Panc1 (cell line): ENCODE results near the gene PDS5A. TPM values are rescaled to one million over a fixed set of nuclear protein-coding genes. Genes with fewer than 3 reads are reported as not detected.

ENCODE experiments used
- ATAC-seq: fragments of 200-7000 bp; cut with Tn5 transposase; 2 replicates; pipeline ENCODE4 v1.9.1; 2020; ENCODE audit warnings: mild to moderate bottlenecking, moderate library complexity
- BruUV-seq: library from RNA; stranded (reverse); fragments of 400-500 nt; replicated peaks from 2 replicates; lab custom pipeline; 2021; lab: Mats Ljungman, UMichigan
- CTCF ChIA-PET: fragments of 300-600 bp; sonication (Branson Sonifier 250); formaldehyde crosslinking; loops from one replicate; lab custom pipeline; 2022; ENCODE audit warnings: antibody characterized with exemption; lab: Charles Lee
- POLR2A ChIA-PET: fragments of 300-600 bp; sonication (Branson Sonifier 250); formaldehyde crosslinking; loops from one replicate; lab custom pipeline; 2022; ENCODE audit warnings: antibody characterized with exemption; lab: Charles Lee
- DNase-seq: peaks from one replicate; pipeline ENCODE4 v3.0.0-alpha.2; 2010; ENCODE audit warnings: low read depth, low spot score
- H3K27ac ChIP-seq: 2 replicates; pipeline ENCODE4 v1.5.1; 2011; ENCODE audit warnings: mild to moderate bottlenecking, low read length, inconsistent platforms
- H3K27me3 ChIP-seq: fragments of 200-500 bp; sonication (Bioruptor generic); 2 replicates; pipeline ENCODE4 v1.6.0; 2014; ENCODE audit warnings: low read length, inconsistent platforms; ENCODE audit not compliant: control insufficient read depth, insufficient read depth
- H3K36me3 ChIP-seq: fragments of 200-500 bp; sonication (Bioruptor generic); 2 replicates; pipeline ENCODE4 v1.5.1; 2014; ENCODE audit warnings: inconsistent platforms, mild to moderate bottlenecking, low read length, moderate library complexity; ENCODE audit not compliant: control insufficient read depth, insufficient read depth
- H3K4me1 ChIP-seq: 2 replicates; pipeline ENCODE4 v1.5.1; 2011; ENCODE audit warnings: inconsistent platforms, mild to moderate bottlenecking, low read length, moderate library complexity; ENCODE audit not compliant: control insufficient read depth, insufficient read depth
- H3K4me3 ChIP-seq, 2 experiments: 2 replicates each; pipeline ENCODE4 v1.5.1; 2011 to 2012; ENCODE audit warnings: low read depth in 2 of 2, low read length in 2 of 2, mild to moderate bottlenecking in 2 of 2, inconsistent platforms in 1 of 2, moderate library complexity in 1 of 2
- H3K9me3 ChIP-seq: fragments of 200-500 bp; sonication (Bioruptor generic); 2 replicates; pipeline ENCODE4 v1.5.1; 2014; ENCODE audit warnings: low read depth, mild to moderate bottlenecking, inconsistent platforms, low read length, moderate library complexity; ENCODE audit not compliant: control insufficient read depth, insufficient read depth
- POLR2AphosphoS5 ChIP-seq: IDR thresholded peaks from 2 replicates; pipeline ENCODE4 v1.6.1; 2012; ENCODE audit warnings: mild to moderate bottlenecking, low read depth, low read length, moderate library complexity
- SIN3A ChIP-seq: IDR thresholded peaks from 2 replicates; pipeline ENCODE4 v1.6.1; 2012; ENCODE audit warnings: low read depth, mild to moderate bottlenecking, low read length, moderate library complexity, borderline replicate concordance; ENCODE audit not compliant: insufficient read depth
- TCF7L2 ChIP-seq: IDR thresholded peaks from 2 replicates; pipeline ENCODE4 v1.6.1; 2011; ENCODE audit warnings: mild to moderate bottlenecking, low read depth, low read length, inconsistent platforms
- in situ Hi-C: cut with HindIII; loops from 2 replicates; pipeline ENCODE4 v1.10.0; 2016; ENCODE audit warnings: low sequenced_read_pairs, low pct_unique_long_range_greater_than_20kb
- intact Hi-C: fragments of 100-400 bp; cut with micrococcal nuclease; formaldehyde crosslinking; loops from one replicate; pipeline ENCODE4 v1.10.0; 2022; ENCODE audit not compliant: unreplicated experiment
- total RNA-seq: library from RNA; stranded (reverse); gene quantifications from one replicate; pipeline ENCODE4 v1.2.1, GENCODE V29; 2021; ENCODE audit not compliant: unreplicated experiment
- TF ChIP-seq, protein P1 (sequence below): fragments of 450-650 bp; IDR thresholded peaks from 2 replicates; pipeline ENCODE4 v1.5.1; 2017; ENCODE audit warnings: mild to moderate bottlenecking
- TF ChIP-seq, protein P2 (sequence below), 2 experiments: IDR thresholded peaks; 2 replicates each; pipeline ENCODE4 v1.6.1; 2011 to 2012; ENCODE audit warnings: low read depth in 2 of 2, control low read depth in 1 of 2, low read length in 1 of 2, mild to moderate bottlenecking in 1 of 2, moderate library complexity in 1 of 2; ENCODE audit not compliant: insufficient read depth in 1 of 2

Gene PDS5A
- total RNA-seq, 1 experiment from 2014 or later: 69.2 TPM

DNA sequence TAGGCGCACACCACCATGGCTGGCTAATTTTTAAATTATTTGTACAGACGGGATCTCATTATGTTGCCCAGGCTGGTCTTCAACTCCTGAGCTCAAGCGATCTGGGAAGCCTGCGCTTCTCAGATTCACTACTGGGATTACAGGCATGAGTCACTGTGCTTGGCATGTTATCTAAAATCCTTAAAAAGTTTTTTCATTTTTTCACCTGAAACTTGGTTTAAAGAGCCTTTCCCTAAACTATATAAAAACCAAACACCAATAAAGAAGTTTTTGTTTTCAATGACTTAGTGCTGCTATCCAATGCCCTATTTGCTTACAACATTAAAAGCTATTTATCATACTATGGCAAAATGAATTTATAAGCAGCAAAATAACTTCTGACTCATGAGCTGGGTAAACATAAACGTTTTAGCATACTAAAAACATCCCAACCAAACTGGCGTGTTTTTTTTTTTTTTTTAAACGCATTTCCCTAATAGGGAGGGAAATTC, 151.9 kb downstream of the PDS5A start:
- DNase-seq: no peak
- POLR2A ChIA-PET: interaction anchor here (0.7 kb wide), 1 partner anchor 29 kb away, joined by 5 read pairs; no protein-coding TSS in a partner anchor
- intact Hi-C loops: no loop called here

DNA sequence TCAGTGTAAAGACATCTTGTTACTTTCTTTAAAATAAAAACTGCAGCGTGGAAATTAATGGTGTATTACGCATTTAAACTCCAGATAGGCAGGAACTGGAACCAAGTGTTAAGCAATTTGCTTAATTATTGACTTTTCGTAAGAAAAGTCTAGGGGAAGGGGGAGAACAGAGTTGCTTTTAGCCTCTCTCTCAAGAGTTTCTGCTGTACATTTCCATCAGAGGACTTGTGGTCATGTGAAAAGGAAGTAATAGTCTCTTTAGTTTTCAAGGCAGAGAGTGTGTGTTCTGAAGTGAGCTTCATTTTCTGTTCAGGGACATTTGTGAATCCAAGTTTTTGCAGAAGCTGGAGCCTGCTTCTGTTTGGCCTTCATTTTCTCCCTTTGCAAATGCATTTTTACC, 152.6 kb downstream of the PDS5A start:
- no peaks in the 10 kb centered on the region for H3K27me3 ChIP-seq
- no TSS peak for BruUV-seq

More for the DNA sequence above, 151.9 kb downstream of the PDS5A start:
- in situ Hi-C loops: no loop called here
- Histone ChIP-seq H3K4me3 (no peak overlapping the region), H3K4me1 (peaks cover 16% of the 10 kb centered on the region), H3K36me3 (peaks cover 6% of the 10 kb centered on the region), H3K9me3 (no peaks in the 10 kb centered on the region), H3K27me3 (no peaks in the 10 kb centered on the region), H3K27ac (peak overlapping the region; percentile 61; the same call in 1 of the 2 replicates)
- no TSS peak for BruUV-seq
- CTCF ChIA-PET: interaction anchor here (0.6 kb wide), 1 partner anchor 835 kb away, joined by 3 read pairs; no protein-coding TSS in a partner anchor
- peak; percentile 79 for ATAC-seq
- TF ChIP-seq, protein P1, sequence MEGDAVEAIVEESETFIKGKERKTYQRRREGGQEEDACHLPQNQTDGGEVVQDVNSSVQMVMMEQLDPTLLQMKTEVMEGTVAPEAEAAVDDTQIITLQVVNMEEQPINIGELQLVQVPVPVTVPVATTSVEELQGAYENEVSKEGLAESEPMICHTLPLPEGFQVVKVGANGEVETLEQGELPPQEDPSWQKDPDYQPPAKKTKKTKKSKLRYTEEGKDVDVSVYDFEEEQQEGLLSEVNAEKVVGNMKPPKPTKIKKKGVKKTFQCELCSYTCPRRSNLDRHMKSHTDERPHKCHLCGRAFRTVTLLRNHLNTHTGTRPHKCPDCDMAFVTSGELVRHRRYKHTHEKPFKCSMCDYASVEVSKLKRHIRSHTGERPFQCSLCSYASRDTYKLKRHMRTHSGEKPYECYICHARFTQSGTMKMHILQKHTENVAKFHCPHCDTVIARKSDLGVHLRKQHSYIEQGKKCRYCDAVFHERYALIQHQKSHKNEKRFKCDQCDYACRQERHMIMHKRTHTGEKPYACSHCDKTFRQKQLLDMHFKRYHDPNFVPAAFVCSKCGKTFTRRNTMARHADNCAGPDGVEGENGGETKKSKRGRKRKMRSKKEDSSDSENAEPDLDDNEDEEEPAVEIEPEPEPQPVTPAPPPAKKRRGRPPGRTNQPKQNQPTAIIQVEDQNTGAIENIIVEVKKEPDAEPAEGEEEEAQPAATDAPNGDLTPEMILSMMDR: no peak
- TF ChIP-seq TCF7L2: no peak
- TF ChIP-seq POLR2AphosphoS5: no peak
- TF ChIP-seq, protein P2, sequence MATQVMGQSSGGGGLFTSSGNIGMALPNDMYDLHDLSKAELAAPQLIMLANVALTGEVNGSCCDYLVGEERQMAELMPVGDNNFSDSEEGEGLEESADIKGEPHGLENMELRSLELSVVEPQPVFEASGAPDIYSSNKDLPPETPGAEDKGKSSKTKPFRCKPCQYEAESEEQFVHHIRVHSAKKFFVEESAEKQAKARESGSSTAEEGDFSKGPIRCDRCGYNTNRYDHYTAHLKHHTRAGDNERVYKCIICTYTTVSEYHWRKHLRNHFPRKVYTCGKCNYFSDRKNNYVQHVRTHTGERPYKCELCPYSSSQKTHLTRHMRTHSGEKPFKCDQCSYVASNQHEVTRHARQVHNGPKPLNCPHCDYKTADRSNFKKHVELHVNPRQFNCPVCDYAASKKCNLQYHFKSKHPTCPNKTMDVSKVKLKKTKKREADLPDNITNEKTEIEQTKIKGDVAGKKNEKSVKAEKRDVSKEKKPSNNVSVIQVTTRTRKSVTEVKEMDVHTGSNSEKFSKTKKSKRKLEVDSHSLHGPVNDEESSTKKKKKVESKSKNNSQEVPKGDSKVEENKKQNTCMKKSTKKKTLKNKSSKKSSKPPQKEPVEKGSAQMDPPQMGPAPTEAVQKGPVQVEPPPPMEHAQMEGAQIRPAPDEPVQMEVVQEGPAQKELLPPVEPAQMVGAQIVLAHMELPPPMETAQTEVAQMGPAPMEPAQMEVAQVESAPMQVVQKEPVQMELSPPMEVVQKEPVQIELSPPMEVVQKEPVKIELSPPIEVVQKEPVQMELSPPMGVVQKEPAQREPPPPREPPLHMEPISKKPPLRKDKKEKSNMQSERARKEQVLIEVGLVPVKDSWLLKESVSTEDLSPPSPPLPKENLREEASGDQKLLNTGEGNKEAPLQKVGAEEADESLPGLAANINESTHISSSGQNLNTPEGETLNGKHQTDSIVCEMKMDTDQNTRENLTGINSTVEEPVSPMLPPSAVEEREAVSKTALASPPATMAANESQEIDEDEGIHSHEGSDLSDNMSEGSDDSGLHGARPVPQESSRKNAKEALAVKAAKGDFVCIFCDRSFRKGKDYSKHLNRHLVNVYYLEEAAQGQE (IDR thresholded peaks at IDR 0.05; ENCODE audit: insufficient read depth in 1 of 2, low read depth in 2 of 2, low read length in 1 of 2): no peak
- TF ChIP-seq SIN3A: no peak

More for the DNA sequence above, 152.6 kb downstream of the PDS5A start:
- ChIA-PET CTCF (no interaction called here), POLR2A (no interaction called here)
- H3K9me3 ChIP-seq: no peaks in the 10 kb centered on the region
- peaks cover 16% of the 10 kb centered on the region for H3K4me1 ChIP-seq
- H3K27ac ChIP-seq: peak overlapping the region; percentile 12; the same call in 1 of the 2 replicates
- TF ChIP-seq, protein P2 (IDR thresholded peaks at IDR 0.05; ENCODE audit: insufficient read depth in 1 of 2, low read depth in 2 of 2, low read length in 1 of 2): no peak
- TF ChIP-seq SIN3A (no peak), POLR2AphosphoS5 (no peak), TCF7L2 (no peak)
- TF ChIP-seq, protein P1: no peak
- in situ Hi-C loops (no loop called here), intact Hi-C loops (no loop called here)
- ATAC-seq (no peak), DNase-seq (no peak)
- peaks cover 6% of the 10 kb centered on the region for H3K36me3 ChIP-seq
- no peak overlapping the region for H3K4me3 ChIP-seq
